HepG2 (cell line): Measurements from ENCODE around the gene ATP9A. TPM values are rescaled to one million over a fixed set of nuclear protein-coding genes. Genes with fewer than 3 reads are reported as not detected.

ENCODE experiments used
- CEBPB ChIP-seq: IDR thresholded peaks from 2 replicates; pipeline ENCODE4 v1.6.1; 2011; ENCODE audit warnings: low read depth, low read length, improper control_type of control experiment, borderline replicate concordance
- FOXK1 ChIP-seq: sonication (generic); formaldehyde crosslinking; IDR thresholded peaks from 2 replicates; pipeline ENCODE4 v1.4.0; 2020; ENCODE audit warnings: low read depth, missing genetic modification reagents, borderline replicate concordance
- FOXK2 ChIP-seq: fragments of 450-650 bp; IDR thresholded peaks from 2 replicates; pipeline ENCODE4 v1.6.1; 2016
- NONO ChIP-seq, 2 experiments: fragments of 450-650 bp in 1 of 2; sonication (generic) in 1 of 2; formaldehyde crosslinking in 1 of 2; IDR thresholded peaks in 1 of 2; conservative IDR thresholded peaks in 1 of 2; 2 replicates each; pipeline versions ENCODE4 v1.6.1 to v1.8.0; 2017 to 2022; ENCODE audit warnings: mild to moderate bottlenecking in 1 of 2, missing genetic modification reagents in 1 of 2, moderate library complexity in 1 of 2
- TBX2 ChIP-seq: sonication (generic); formaldehyde crosslinking; IDR thresholded peaks from 2 replicates; pipeline ENCODE4 v1.5.0; 2020; ENCODE audit warnings: missing genetic modification reagents, mild to moderate bottlenecking, borderline replicate concordance
- TCF12 ChIP-seq, 2 experiments: fragments of 450-650 bp in 1 of 2; sonication (generic) in 1 of 2; formaldehyde crosslinking in 1 of 2; IDR thresholded peaks; 2 replicates each; pipeline versions ENCODE4 v1.6.1 to v1.8.0; 2017 to 2022; ENCODE audit warnings: antibody characterized with exemption in 1 of 2, mild to moderate bottlenecking in 1 of 2, missing genetic modification reagents in 1 of 2, moderate library complexity in 1 of 2
- ZNF207 ChIP-seq: fragments of 450-650 bp; IDR thresholded peaks from 2 replicates; pipeline ENCODE4 v1.6.1; 2016; ENCODE audit warnings: antibody characterized with exemption, borderline replicate concordance
- ZNF350 ChIP-seq: sonication (generic); formaldehyde crosslinking; IDR thresholded peaks from 2 replicates; pipeline ENCODE4 v1.4.0; 2020; ENCODE audit warnings: mild to moderate bottlenecking, low read depth, missing genetic modification reagents, borderline replicate concordance
- ZNF788 ChIP-seq: sonication (generic); formaldehyde crosslinking; IDR thresholded peaks from 2 replicates; pipeline ENCODE4 v1.5.0; 2020; ENCODE audit warnings: mild to moderate bottlenecking, missing genetic modification reagents, borderline replicate concordance
- ZNF879 ChIP-seq: sonication (generic); formaldehyde crosslinking; IDR thresholded peaks from 2 replicates; pipeline ENCODE4 v1.8.1; 2023; ENCODE audit warnings: missing genetic modification reagents
- polyA plus RNA-seq, 8 experiments: library from polyadenylated mRNA; depleted of rRNA in 3 of 8; stranded (reverse) in 7 of 8; unstranded in 1 of 8; fragments of >200 nt; fragmentation: Illumina TruSeq in 4 of 8; extraction: Trizol in 4 of 8; gene quantifications; 2 replicates each; pipeline versions ENCODE4 v1.2.1 to v1.2.3, GENCODE V29; 2011 to 2016; ENCODE audit warnings: low read depth in 4 of 8, missing spikeins in 1 of 8, mixed read lengths in 1 of 8; ENCODE audit not compliant: insufficient read depth in 1 of 8
- total RNA-seq, 5 experiments: library from RNA; depleted of rRNA; stranded (reverse); fragments of >200 nt; fragmentation: Illumina TruSeq; extraction: Trizol; gene quantifications; 2 replicates each; pipeline ENCODE4 v1.2.3, GENCODE V29; 2016; ENCODE audit warnings: low read depth in 1 of 5
- TF ChIP-seq, protein P1 (sequence below): sonication (generic); formaldehyde crosslinking; IDR thresholded peaks from 2 replicates; pipeline ENCODE4 v1.5.0; 2020; ENCODE audit warnings: missing genetic modification reagents
- TF ChIP-seq, protein P2 (sequence below): IDR thresholded peaks from 2 replicates; pipeline ENCODE4 v1.6.1; 2012; ENCODE audit warnings: low read depth, low read length, improper control_type of control experiment
- TF ChIP-seq, protein P3 (sequence below): sonication (generic); formaldehyde crosslinking; IDR thresholded peaks from 2 replicates; pipeline ENCODE4 v1.4.0; 2020; ENCODE audit warnings: missing genetic modification reagents, low read depth, mild to moderate bottlenecking, borderline replicate concordance
- TF ChIP-seq, protein P4 (sequence below): sonication (generic); formaldehyde crosslinking; IDR thresholded peaks from 2 replicates; pipeline ENCODE4 v1.5.1; 2020; ENCODE audit warnings: mild to moderate bottlenecking, moderate library complexity, missing genetic modification reagents
- TF ChIP-seq, protein P5 (sequence below): sonication (generic); formaldehyde crosslinking; IDR thresholded peaks from 2 replicates; pipeline ENCODE4 v1.4.0; 2020; ENCODE audit warnings: low read depth, mild to moderate bottlenecking, missing genetic modification reagents
- TF ChIP-seq, protein P6 (sequence below): sonication (generic); formaldehyde crosslinking; IDR thresholded peaks from 2 replicates; pipeline ENCODE4 v1.4.0; 2020; ENCODE audit warnings: mild to moderate bottlenecking, missing genetic modification reagents, borderline replicate concordance

The ATP9A gene
- total and polyA plus RNA-seq, 2 of the 13 experiments (the other 11 are each of a cell fraction or from before 2014, with no cell fraction given): 11.8 to 18.5 TPM

DNA sequence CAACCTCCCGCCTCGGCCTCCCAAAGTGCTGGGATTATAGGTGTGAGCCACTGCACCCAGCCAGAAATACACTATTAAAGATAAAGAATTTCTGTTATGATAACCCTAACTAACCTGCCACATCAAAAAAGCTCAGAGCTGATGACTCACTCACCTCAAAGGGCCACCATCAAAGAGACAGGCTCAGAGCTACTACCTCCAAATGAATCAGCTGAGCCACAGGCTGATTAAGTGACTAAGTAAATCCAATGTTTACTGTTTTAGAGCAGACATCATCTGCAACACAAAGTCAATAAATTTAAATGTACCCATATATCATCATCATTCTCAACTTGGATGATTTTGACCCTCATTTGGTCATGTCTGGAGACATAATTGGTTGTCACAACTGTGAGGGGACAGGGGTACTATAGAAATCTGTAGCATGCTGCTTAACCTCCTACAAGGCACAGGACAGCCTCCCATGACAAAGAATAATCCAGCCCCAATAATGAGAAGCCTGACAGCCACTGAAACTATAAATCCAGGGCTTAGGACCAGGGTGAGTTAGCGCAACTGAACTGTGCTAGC, 106.5 kb downstream of the ATP9A start (continued):
- TF ChIP-seq TCF12 (IDR thresholded peaks at IDR 0.05) (no peak), TCF12 (CRISPR knock-in tag; IDR thresholded peaks at IDR 0.05) (no peak), ZNF879 (no peak), CEBPB (no peak), NONO (IDR thresholded peaks at IDR 0.05) (no peak), NONO (CRISPR knock-in tag; conservative IDR thresholded peaks at IDR 0.05) (no peak), ZNF350 (CRISPR knock-in tag) (no peak), ZNF788 (CRISPR knock-in tag) (no peak), ZNF207 (no peak), FOXK1 (CRISPR knock-in tag) (peak; percentile 56; the same call in 1 of the 2 replicates), FOXK2 (peak; percentile 59; the same call in 1 of the 2 replicates), TBX2 (CRISPR knock-in tag) (peak; percentile 89)
- TF ChIP-seq, protein P1, sequence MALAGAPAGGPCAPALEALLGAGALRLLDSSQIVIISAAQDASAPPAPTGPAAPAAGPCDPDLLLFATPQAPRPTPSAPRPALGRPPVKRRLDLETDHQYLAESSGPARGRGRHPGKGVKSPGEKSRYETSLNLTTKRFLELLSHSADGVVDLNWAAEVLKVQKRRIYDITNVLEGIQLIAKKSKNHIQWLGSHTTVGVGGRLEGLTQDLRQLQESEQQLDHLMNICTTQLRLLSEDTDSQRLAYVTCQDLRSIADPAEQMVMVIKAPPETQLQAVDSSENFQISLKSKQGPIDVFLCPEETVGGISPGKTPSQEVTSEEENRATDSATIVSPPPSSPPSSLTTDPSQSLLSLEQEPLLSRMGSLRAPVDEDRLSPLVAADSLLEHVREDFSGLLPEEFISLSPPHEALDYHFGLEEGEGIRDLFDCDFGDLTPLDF (CRISPR knock-in tag): no peak
- TF ChIP-seq, protein P2, sequence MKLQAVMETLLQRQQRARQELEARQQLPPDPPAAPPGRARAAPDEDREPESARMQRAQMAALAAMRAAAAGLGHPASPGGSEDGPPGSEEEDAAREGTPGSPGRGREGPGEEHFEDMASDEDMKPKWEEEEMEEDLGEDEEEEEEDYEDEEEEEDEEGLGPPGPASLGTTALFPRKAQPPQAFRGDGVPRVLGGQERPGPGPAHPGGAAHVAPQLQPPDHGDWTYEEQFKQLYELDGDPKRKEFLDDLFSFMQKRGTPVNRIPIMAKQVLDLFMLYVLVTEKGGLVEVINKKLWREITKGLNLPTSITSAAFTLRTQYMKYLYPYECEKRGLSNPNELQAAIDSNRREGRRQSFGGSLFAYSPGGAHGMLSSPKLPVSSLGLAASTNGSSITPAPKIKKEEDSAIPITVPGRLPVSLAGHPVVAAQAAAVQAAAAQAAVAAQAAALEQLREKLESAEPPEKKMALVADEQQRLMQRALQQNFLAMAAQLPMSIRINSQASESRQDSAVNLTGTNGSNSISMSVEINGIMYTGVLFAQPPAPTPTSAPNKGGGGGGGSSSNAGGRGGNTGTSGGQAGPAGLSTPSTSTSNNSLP: peak; percentile 95
- TF ChIP-seq, protein P3, sequence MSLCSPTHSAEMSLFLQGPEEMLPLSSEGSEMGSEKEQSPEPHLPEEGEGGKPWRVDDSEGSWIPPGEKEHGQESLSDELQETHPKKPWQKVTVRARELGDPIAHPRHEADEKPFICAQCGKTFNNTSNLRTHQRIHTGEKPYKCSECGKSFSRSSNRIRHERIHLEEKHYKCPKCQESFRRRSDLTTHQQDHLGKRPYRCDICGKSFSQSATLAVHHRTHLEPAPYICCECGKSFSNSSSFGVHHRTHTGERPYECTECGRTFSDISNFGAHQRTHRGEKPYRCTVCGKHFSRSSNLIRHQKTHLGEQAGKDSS (CRISPR knock-in tag): no peak; the same call in 1 of the 2 replicates
- TF ChIP-seq, protein P4, sequence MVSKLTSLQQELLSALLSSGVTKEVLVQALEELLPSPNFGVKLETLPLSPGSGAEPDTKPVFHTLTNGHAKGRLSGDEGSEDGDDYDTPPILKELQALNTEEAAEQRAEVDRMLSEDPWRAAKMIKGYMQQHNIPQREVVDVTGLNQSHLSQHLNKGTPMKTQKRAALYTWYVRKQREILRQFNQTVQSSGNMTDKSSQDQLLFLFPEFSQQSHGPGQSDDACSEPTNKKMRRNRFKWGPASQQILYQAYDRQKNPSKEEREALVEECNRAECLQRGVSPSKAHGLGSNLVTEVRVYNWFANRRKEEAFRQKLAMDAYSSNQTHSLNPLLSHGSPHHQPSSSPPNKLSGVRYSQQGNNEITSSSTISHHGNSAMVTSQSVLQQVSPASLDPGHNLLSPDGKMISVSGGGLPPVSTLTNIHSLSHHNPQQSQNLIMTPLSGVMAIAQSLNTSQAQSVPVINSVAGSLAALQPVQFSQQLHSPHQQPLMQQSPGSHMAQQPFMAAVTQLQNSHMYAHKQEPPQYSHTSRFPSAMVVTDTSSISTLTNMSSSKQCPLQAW: no peak; the same call in 1 of the 2 replicates
- TF ChIP-seq, protein P5, sequence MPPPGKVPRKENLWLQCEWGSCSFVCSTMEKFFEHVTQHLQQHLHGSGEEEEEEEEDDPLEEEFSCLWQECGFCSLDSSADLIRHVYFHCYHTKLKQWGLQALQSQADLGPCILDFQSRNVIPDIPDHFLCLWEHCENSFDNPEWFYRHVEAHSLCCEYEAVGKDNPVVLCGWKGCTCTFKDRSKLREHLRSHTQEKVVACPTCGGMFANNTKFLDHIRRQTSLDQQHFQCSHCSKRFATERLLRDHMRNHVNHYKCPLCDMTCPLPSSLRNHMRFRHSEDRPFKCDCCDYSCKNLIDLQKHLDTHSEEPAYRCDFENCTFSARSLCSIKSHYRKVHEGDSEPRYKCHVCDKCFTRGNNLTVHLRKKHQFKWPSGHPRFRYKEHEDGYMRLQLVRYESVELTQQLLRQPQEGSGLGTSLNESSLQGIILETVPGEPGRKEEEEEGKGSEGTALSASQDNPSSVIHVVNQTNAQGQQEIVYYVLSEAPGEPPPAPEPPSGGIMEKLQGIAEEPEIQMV (CRISPR knock-in tag): no peak
- TF ChIP-seq, protein P6, sequence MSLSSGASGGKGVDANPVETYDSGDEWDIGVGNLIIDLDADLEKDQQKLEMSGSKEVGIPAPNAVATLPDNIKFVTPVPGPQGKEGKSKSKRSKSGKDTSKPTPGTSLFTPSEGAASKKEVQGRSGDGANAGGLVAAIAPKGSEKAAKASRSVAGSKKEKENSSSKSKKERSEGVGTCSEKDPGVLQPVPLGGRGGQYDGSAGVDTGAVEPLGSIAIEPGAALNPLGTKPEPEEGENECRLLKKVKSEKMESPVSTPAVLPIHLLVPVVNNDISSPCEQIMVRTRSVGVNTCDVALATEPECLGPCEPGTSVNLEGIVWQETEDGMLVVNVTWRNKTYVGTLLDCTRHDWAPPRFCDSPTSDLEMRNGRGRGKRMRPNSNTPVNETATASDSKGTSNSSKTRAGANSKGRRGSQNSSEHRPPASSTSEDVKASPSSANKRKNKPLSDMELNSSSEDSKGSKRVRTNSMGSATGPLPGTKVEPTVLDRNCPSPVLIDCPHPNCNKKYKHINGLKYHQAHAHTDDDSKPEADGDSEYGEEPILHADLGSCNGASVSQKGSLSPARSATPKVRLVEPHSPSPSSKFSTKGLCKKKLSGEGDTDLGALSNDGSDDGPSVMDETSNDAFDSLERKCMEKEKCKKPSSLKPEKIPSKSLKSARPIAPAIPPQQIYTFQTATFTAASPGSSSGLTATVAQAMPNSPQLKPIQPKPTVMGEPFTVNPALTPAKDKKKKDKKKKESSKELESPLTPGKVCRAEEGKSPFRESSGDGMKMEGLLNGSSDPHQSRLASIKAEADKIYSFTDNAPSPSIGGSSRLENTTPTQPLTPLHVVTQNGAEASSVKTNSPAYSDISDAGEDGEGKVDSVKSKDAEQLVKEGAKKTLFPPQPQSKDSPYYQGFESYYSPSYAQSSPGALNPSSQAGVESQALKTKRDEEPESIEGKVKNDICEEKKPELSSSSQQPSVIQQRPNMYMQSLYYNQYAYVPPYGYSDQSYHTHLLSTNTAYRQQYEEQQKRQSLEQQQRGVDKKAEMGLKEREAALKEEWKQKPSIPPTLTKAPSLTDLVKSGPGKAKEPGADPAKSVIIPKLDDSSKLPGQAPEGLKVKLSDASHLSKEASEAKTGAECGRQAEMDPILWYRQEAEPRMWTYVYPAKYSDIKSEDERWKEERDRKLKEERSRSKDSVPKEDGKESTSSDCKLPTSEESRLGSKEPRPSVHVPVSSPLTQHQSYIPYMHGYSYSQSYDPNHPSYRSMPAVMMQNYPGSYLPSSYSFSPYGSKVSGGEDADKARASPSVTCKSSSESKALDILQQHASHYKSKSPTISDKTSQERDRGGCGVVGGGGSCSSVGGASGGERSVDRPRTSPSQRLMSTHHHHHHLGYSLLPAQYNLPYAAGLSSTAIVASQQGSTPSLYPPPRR (CRISPR knock-in tag): peak; percentile 60; the same call in 1 of the 2 replicates
